Mesothelial cell of epicardium (in vitro differentiated cells): ENCODE results near the gene FBXO11. TPM values are rescaled to one million over a fixed set of nuclear protein-coding genes. Genes with fewer than 3 reads are reported as not detected.

Source experiments
- DNase-seq, 2 experiments: peaks; one replicate each; pipeline ENCODE4 v3.0.0; 2021; ENCODE audit warnings: low spot score in 2 of 2; ENCODE audit not compliant: unreplicated experiment in 2 of 2
- H3K27ac Mint-ChIP-seq: 2 replicates; pipeline ENCODE4 v1.8.0; 2021; ENCODE audit warnings: mixed read lengths
- H3K27me3 Mint-ChIP-seq: 2 replicates; pipeline ENCODE4 v1.8.0; 2021; ENCODE audit warnings: low read depth, mixed read lengths
- H3K36me3 Mint-ChIP-seq: 2 replicates; pipeline ENCODE4 v1.8.0; 2021; ENCODE audit warnings: mixed read lengths
- H3K4me1 Mint-ChIP-seq: 2 replicates; pipeline ENCODE4 v1.8.0; 2021; ENCODE audit warnings: mixed read lengths
- H3K4me3 Mint-ChIP-seq: 2 replicates; pipeline ENCODE4 v1.8.0; 2021; ENCODE audit warnings: mild to moderate bottlenecking, moderate library complexity, mixed read lengths
- H3K9me3 Mint-ChIP-seq: 2 replicates; pipeline ENCODE4 v1.8.0; 2021; ENCODE audit warnings: mixed read lengths
- total RNA-seq: library from RNA; stranded (reverse); gene quantifications from 3 replicates; pipeline ENCODE4 v1.2.1, GENCODE V29; 2021
- TF ChIP-seq, protein P1 (sequence below): fragments of 200-600 bp; sonication (generic); IDR thresholded peaks from one replicate; pipeline ENCODE4 v1.5.0; 2021; ENCODE audit warnings: antibody characterized with exemption; ENCODE audit not compliant: unreplicated experiment

Gene FBXO11
- total RNA-seq, 1 donor from 2014 or later: 102 TPM

DNA sequence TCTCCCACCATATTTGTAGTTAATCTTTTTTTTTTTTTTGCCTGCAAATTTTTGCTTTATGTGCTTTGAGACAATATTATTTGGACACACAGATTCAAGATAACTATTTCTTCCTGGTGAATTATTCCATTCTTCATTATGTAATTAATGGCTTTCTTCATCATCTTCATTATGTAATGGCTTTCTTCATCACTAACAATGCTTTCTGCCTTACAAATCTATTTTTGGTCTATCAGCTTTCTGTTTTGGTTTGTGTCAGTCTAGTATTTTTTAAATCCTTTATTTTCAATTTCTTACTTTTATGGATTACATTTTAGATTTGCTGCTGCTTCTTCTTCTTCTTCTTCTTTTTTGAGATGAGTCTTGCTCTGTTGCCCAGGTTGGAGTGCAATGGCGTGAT lies 62.9 kb downstream of the FBXO11 start:
- no peak overlapping the region for H3K4me3 Mint-ChIP-seq
- peaks cover 13% of the 10 kb centered on the region for H3K36me3 Mint-ChIP-seq
- no peaks in the 10 kb centered on the region for H3K9me3 Mint-ChIP-seq
- DNase-seq: no peak
- H3K4me1 Mint-ChIP-seq: peaks cover 3% of the 10 kb centered on the region
- no peaks in the 10 kb centered on the region for H3K27me3 Mint-ChIP-seq
- TF ChIP-seq, protein P1, sequence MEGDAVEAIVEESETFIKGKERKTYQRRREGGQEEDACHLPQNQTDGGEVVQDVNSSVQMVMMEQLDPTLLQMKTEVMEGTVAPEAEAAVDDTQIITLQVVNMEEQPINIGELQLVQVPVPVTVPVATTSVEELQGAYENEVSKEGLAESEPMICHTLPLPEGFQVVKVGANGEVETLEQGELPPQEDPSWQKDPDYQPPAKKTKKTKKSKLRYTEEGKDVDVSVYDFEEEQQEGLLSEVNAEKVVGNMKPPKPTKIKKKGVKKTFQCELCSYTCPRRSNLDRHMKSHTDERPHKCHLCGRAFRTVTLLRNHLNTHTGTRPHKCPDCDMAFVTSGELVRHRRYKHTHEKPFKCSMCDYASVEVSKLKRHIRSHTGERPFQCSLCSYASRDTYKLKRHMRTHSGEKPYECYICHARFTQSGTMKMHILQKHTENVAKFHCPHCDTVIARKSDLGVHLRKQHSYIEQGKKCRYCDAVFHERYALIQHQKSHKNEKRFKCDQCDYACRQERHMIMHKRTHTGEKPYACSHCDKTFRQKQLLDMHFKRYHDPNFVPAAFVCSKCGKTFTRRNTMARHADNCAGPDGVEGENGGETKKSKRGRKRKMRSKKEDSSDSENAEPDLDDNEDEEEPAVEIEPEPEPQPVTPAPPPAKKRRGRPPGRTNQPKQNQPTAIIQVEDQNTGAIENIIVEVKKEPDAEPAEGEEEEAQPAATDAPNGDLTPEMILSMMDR: no peak
- H3K27ac Mint-ChIP-seq: no peak overlapping the region

GRCh38 chr2:47842846-47843245 lies 63.5 kb downstream of the FBXO11 start:
- no peaks in the 10 kb centered on the region for H3K27me3 Mint-ChIP-seq
- H3K36me3 Mint-ChIP-seq: peaks cover 12% of the 10 kb centered on the region
- no peak for DNase-seq
- H3K27ac Mint-ChIP-seq: no peak overlapping the region
- peaks cover 3% of the 10 kb centered on the region for H3K4me1 Mint-ChIP-seq
- TF ChIP-seq, protein P1: no peak
- H3K9me3 Mint-ChIP-seq: no peaks in the 10 kb centered on the region
- no peak overlapping the region for H3K4me3 Mint-ChIP-seq

DNA sequence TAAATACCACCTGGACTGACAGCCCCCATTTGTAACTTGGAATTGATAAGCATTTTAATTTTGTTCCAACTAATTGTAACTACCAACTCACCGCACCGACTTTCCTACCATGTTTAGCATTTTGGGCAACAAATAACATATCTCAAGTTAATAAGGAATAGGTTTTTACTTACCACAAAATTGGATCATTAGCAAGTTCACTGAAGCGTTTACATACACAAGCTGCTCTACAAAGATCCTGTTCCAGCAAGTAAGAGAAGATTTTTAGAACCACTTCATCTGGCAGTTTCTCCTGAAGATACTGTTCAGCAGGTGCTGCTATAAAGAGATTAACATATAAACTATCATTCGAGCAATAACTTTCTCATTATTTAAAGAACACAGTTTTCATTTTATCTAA lies 67.6 kb downstream of the FBXO11 start:
- H3K27me3 Mint-ChIP-seq: no peaks in the 10 kb centered on the region
- H3K4me1 Mint-ChIP-seq: no peaks in the 10 kb centered on the region
- TF ChIP-seq, protein P1: no peak
- H3K36me3 Mint-ChIP-seq: peaks cover 27% of the 10 kb centered on the region
- no peak for DNase-seq
- H3K4me3 Mint-ChIP-seq: no peak overlapping the region
- H3K27ac Mint-ChIP-seq: peak overlapping the region; percentile 1
- H3K9me3 Mint-ChIP-seq: no peaks in the 10 kb centered on the region

DNA sequence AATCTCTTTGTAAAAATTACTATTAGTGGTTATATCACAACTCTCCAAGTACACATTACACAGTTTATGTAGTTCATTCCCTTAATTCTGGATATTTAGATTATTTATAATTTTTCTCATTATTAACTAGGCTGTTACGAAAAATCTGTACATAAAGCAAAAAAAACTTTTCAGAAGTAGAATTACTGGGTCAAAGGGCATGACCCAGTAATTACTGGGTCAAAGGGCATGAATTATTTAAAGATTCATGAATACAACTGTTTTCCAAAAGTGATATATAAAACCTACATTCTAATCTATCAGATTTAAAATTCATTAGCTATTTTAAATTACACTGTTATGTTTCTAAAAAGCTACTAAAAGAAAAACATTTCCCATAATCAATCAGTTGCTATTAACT lies 68.0 kb downstream of the FBXO11 start:
- Mint-ChIP-seq H3K4me3 (no peak overlapping the region), H3K27me3 (no peaks in the 10 kb centered on the region), H3K36me3 (peaks cover 27% of the 10 kb centered on the region), H3K27ac (no peak overlapping the region), H3K4me1 (no peaks in the 10 kb centered on the region), H3K9me3 (no peaks in the 10 kb centered on the region)
- TF ChIP-seq, protein P1: no peak
- DNase-seq: no peak

DNA sequence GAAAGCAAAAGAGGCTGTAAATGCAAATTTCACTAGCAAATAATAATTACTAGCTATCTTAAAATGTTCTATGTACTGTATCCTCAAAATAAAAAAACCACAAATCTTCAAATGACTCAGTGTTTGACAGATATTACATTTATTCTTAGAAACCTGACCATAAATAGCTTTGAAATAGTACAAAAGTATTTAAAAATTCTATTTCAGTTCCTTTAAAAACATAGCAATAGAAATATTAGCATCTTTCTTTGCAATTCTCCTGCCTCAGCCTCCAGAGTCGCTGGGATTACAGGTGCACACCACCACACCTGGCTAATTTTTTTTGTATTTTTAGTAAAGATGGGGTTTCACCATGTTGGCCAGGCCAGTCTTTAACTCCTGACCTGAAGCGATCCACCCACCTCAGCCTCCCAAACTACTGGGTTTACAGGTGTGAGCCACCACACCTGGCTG lies 72.8 kb downstream of the FBXO11 start:
- Mint-ChIP-seq H3K4me1 (no peaks in the 10 kb centered on the region), H3K27ac (no peak overlapping the region), H3K9me3 (no peaks in the 10 kb centered on the region), H3K27me3 (no peaks in the 10 kb centered on the region), H3K36me3 (peaks cover 33% of the 10 kb centered on the region), H3K4me3 (no peak overlapping the region)
- no peak for DNase-seq
- TF ChIP-seq, protein P1: no peak

- Mint-ChIP-seq H3K9me3 (no peaks in the 10 kb centered on the region), H3K4me1 (no peaks in the 10 kb centered on the region), H3K27ac (no peak overlapping the region), H3K36me3 (peaks cover 45% of the 10 kb centered on the region), H3K27me3 (no peaks in the 10 kb centered on the region), H3K4me3 (no peak overlapping the region)
- TF ChIP-seq, protein P1: no peak
- DNase-seq: no peak
Measured at GRCh38 chr2:47822518-47822917, 83.8 kb downstream of the FBXO11 start.
